AG09309 (cell line): ENCODE results near the gene ANKDD1A.

Experiments
- DNase-seq: peaks from one replicate; pipeline ENCODE4 v3.0.0-alpha.2; 2010; ENCODE audit warnings: low read depth
- H3K4me3 ChIP-seq: 2 replicates; pipeline ENCODE4 v1.5.1; 2011; ENCODE audit warnings: mild to moderate bottlenecking, low read depth, low read length, moderate library complexity; ENCODE audit not compliant: control insufficient read depth
- CTCF ChIP-seq: IDR thresholded peaks from 2 replicates; pipeline ENCODE4 v1.5.1; 2011; ENCODE audit warnings: mild to moderate bottlenecking, low read depth, low read length, inconsistent platforms; ENCODE audit not compliant: insufficient read depth, control insufficient read depth; ENCODE audit errors: missing control alignments

ANKDD1A gene

GRCh38 chr15:64894395-64895056, 17.2 kb upstream of the ANKDD1A start:
- TF ChIP-seq CTCF: no peak
- H3K4me3 ChIP-seq: no peak overlapping the region
- no peak for DNase-seq

GRCh38 chr15:64895285-64896065, 16.2 kb upstream of the ANKDD1A start:
- DNase-seq: no peak
- no peak overlapping the region; the same call in 1 of the 2 replicates for H3K4me3 ChIP-seq
- TF ChIP-seq CTCF: no peak

GRCh38 chr15:64896371-64897069, 15.2 kb upstream of the ANKDD1A start:
- TF ChIP-seq CTCF: no peak
- no peak overlapping the region for H3K4me3 ChIP-seq
- no peak for DNase-seq

- no peak for DNase-seq
- TF ChIP-seq CTCF: no peak
- H3K4me3 ChIP-seq: no peak overlapping the region
Measured at GRCh38 chr15:64897345-64897985, 14.2 kb upstream of the ANKDD1A start.

- no peak overlapping the region for H3K4me3 ChIP-seq
- no peak for TF ChIP-seq CTCF
- no peak for DNase-seq
Measured at GRCh38 chr15:64898406-64898805, 13.3 kb upstream of the ANKDD1A start.

GRCh38 chr15:64901141-64901540, 10.6 kb upstream of the ANKDD1A start:
- no peak for TF ChIP-seq CTCF
- DNase-seq: no peak
- no peak overlapping the region for H3K4me3 ChIP-seq
